Small intestine (tissue), 7 donors: ENCODE data around the gene EOMES. TPM values are rescaled to one million over a fixed set of nuclear protein-coding genes. Genes with fewer than 3 reads are reported as not detected.

ENCODE experiments used
- DNase-seq, 2 donors: peaks; one replicate each; pipeline versions ENCODE4 v3.0.0 to v3.0.0-alpha.2; 2013
- FAIRE-seq: peaks from 2 replicates; lab custom pipeline; 2012; peaks lifted over from hg19 to GRCh38; lab: Jason Lieb, UNC
- H3K27ac ChIP-seq, 3 donors: one replicate each; pipeline ENCODE4 v1.5.1; 2013; ENCODE audit warnings: low read length in 2 of 3, mild to moderate bottlenecking in 2 of 3, control low read depth in 1 of 3, inconsistent platforms in 1 of 3, low read depth in 1 of 3, moderate library complexity in 1 of 3
- H3K27me3 ChIP-seq, 3 donors: one replicate each; pipeline ENCODE4 v1.6.1; 2013; ENCODE audit warnings: low read length in 3 of 3, inconsistent platforms in 1 of 3; ENCODE audit not compliant: control insufficient read depth in 3 of 3, insufficient read depth in 3 of 3
- H3K36me3 ChIP-seq, 3 donors: one replicate each; pipeline ENCODE4 v1.6.1; 2013; ENCODE audit warnings: low read length in 3 of 3, inconsistent platforms in 1 of 3, low read depth in 1 of 3, mild to moderate bottlenecking in 1 of 3, moderate library complexity in 1 of 3; ENCODE audit not compliant: control insufficient read depth in 3 of 3, insufficient read depth in 2 of 3
- H3K4me1 ChIP-seq, 3 donors: one replicate each; pipeline ENCODE4 v1.6.1; 2013; ENCODE audit warnings: low read length in 2 of 3, inconsistent platforms in 1 of 3, low read depth in 1 of 3, mild to moderate bottlenecking in 1 of 3, moderate library complexity in 1 of 3; ENCODE audit not compliant: control insufficient read depth in 3 of 3, insufficient read depth in 2 of 3
- H3K4me3 ChIP-seq, 3 donors: one replicate each; pipeline ENCODE4 v1.5.1; 2013; ENCODE audit warnings: low read length in 3 of 3, control low read depth in 1 of 3, inconsistent platforms in 1 of 3, low read depth in 1 of 3, mild to moderate bottlenecking in 1 of 3, moderate library complexity in 1 of 3
- H3K9me3 ChIP-seq, 2 donors: one replicate each; pipeline ENCODE4 v1.6.1; 2013; ENCODE audit warnings: low read depth in 1 of 2, low read length in 1 of 2; ENCODE audit not compliant: control insufficient read depth in 2 of 2, insufficient read depth in 1 of 2
- WGBS, 3 donors: extraction: QIAGEN DNeasy Blood & Tissue Kit; methylation state at CpG; one replicate each; pipeline ENCODE4 v1.1.7; 2013; 5-methylcytosine and 5-hydroxymethylcytosine counted together
- polyA plus RNA-seq, 4 donors: library from polyadenylated mRNA; stranded (reverse) in 3 of 4; unstranded in 1 of 4; fragments of 200-250 nt in 3 of 4; fragments of 120-200 nt in 1 of 4; gene quantifications; one replicate each; pipeline versions ENCODE4 v1.2.1 to v1.2.3, GENCODE V29; 2013
- donor health status: healthy with polysubstance abuse.
- donor health status: control.
- donor health status: control.
- donor health status: Bipolar disorder and iron deficiency.
- donor health status: healthy.

The EOMES gene
- polyA plus RNA-seq, 4 donors: 0.13 to 0.40 TPM; not detected in 2

DNA sequence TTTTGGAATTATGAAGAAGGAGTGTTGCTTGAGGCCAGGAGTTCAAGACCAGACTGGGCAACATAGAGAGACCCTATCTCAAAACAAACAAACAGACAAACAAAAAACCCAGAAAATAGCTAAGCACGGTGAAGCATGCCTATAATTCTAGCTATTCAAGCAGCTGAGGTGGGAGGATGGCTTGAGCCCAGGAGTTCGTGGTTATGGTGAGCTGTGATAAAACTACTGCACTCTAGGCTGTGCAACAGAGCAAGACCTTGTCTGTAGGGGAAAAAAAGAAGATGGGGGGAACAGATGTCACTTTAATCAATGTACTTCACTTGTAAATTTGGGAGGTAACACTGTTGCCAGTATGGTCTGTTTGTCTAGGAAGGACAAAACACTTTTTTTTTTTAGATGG is 18.7 kb upstream of the EOMES start:
- DNase-seq (no peak), FAIRE-seq (no peak)
- peaks cover 0 to 2% (median 0%) of the 10 kb centered on the region in 3 donors for H3K27me3 ChIP-seq
- H3K4me1 ChIP-seq: peaks cover 0 to 2% (median 0%) of the 10 kb centered on the region in 3 donors
- H3K36me3 ChIP-seq: no peaks in the 10 kb centered on the region
- WGBS, 3 donors: 47 to 72% (median 62%) methylated on average over 2 of the region's 2 CpGs
- H3K4me3 ChIP-seq: no peak overlapping the region
- no peaks in the 10 kb centered on the region for H3K9me3 ChIP-seq
- no peak overlapping the region for H3K27ac ChIP-seq

- no peaks in the 10 kb centered on the region for H3K36me3 ChIP-seq
- peaks cover 0 to 17% (median 2%) of the 10 kb centered on the region in 3 donors for H3K27me3 ChIP-seq
- no peak overlapping the region for H3K4me3 ChIP-seq
- H3K4me1 ChIP-seq: peaks cover 0 to 2% (median 0%) of the 10 kb centered on the region in 3 donors
- no peaks in the 10 kb centered on the region for H3K9me3 ChIP-seq
- FAIRE-seq (no peak), DNase-seq (no peak)
- no peak overlapping the region for H3K27ac ChIP-seq
Measured at GRCh38 chr3:27737091-27737490, 15.0 kb upstream of the EOMES start.

DNA sequence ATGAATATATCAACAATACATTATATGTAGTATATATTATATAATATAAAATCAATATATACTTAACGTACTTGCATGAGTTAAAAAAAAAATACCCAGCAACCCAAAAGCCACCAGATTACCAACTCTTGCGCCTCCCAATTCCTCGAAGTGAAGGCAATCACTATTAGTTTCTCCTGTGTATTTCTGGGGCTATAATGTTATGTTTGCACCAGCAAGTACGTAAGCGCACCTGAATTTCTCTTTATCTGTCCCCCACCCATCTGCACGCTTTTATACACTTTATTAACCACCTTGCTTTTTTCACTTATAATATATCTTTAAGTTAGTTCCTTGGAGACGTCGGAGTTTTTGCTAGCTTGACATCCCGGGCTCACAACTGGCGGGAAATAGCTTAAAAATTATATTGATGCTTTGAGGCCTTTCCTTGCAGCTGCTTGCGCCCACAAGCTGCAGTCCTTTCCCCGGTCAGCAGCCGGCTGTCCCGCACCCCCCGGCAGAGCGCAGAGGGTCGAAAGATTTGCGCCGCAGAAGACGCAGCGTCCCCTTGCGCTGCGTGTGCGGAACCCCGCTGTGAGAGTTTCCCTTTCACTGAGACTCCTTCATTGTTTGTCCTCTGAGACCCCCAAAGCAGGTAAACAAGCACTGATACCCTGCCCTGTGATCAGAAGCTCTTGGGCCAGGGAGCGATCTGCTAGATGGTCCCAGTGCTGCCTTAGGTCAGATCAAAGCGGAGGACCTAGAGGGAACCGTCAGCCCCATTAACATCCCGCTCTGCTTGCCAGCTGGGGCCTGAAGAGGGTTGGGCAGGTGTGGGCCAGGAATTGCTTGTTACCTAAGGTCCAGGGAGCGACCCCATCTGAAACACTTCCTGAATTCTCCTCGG is 8.9 kb upstream of the EOMES start:
- Histone ChIP-seq H3K27me3 (peaks cover 0 to 73% (median 34%) of the 10 kb centered on the region in 3 donors), H3K27ac (no peak overlapping the region), H3K9me3 (no peaks in the 10 kb centered on the region), H3K4me1 (peaks cover 0 to 3% (median 0%) of the 10 kb centered on the region in 3 donors), H3K4me3 (no peak overlapping the region), H3K36me3 (no peaks in the 10 kb centered on the region)
- no peak for DNase-seq
- 4 to 10% (median 7%) methylated on average over 31 of the region's 31 CpGs for WGBS, 3 donors
- FAIRE-seq: no peak

DNA sequence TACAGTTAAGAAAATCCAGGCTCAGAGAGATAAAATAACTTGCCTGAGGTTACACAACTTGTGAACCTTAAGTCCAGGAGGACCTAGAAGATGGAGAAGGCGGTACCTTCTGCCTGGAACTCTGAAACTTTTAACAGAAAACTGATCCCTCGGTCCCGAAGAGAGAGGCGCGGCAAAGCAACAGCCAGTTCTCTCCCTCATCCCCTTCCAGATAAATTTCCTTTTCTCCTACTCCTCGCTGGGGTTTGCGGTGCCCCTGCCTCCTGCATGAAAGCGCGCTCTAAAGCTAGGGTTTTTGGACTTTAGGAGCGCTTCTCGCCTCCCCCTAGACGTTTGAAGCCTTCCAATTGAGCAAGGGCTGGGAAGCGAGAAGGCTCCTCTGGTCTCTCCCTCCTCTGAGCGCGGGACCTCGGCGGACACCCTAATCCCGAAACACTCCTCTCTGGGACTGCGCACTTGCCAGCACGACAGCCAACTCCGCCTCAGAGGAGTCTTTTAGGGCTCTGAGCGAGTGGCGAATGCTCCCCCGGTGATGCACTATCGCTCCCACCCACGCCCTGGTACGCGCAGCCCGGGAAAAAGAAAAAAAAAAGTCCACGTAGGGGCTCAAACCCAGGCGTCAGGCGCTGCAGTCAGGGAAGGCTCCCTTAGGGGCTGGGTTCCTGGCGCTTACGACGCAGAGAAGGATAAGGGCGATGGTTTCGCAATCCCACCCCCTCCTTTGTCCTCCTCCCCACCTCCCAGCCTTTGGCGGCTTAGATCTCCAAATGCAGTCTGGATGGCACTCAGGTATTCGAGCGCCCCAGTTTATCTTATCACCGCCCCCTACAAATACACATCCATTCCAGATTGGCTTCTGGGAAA is 7.9 kb upstream of the EOMES start:
- H3K27ac ChIP-seq: no peak overlapping the region
- peaks cover 0 to 80% (median 35%) of the 10 kb centered on the region in 3 donors for H3K27me3 ChIP-seq
- 2 to 8% (median 3%) methylated on average over 41 of the region's 41 CpGs for WGBS, 3 donors
- DNase-seq: no peak
- no peak overlapping the region for H3K4me3 ChIP-seq
- no peaks in the 10 kb centered on the region for H3K9me3 ChIP-seq
- peaks cover 0 to 3% (median 0%) of the 10 kb centered on the region in 3 donors for H3K4me1 ChIP-seq
- FAIRE-seq: no peak
- H3K36me3 ChIP-seq: no peaks in the 10 kb centered on the region

DNA sequence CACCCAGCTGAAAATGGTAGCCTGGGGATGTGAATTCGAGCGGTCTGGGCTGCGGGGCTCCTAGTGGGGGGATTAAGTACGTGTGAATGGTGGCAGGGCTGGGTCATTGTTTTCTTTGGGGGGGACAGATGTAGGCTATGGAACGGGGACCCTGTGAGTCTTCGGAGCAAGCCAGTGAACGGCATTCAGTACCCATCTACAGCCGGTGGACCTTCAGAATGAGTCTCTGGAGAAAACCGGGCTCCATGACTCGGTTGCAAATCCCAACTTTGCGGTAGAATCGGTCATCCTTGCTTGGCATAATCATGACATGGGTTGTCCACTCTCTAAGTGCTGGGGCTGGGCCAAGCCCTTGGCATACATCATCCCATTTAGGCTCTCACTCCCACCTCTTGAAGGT is 7.2 kb upstream of the EOMES start:
- H3K27ac ChIP-seq: no peak overlapping the region
- H3K27me3 ChIP-seq: peaks cover 0 to 81% (median 40%) of the 10 kb centered on the region in 3 donors
- DNase-seq (no peak), FAIRE-seq (no peak)
- WGBS, 3 donors: 9 to 23% (median 12%) methylated on average over 12 of the region's 12 CpGs
- H3K4me3 ChIP-seq: no peak overlapping the region
- H3K36me3 ChIP-seq: no peaks in the 10 kb centered on the region
- peaks cover 0 to 3% (median 0%) of the 10 kb centered on the region in 3 donors for H3K4me1 ChIP-seq
- H3K9me3 ChIP-seq: no peaks in the 10 kb centered on the region

DNA sequence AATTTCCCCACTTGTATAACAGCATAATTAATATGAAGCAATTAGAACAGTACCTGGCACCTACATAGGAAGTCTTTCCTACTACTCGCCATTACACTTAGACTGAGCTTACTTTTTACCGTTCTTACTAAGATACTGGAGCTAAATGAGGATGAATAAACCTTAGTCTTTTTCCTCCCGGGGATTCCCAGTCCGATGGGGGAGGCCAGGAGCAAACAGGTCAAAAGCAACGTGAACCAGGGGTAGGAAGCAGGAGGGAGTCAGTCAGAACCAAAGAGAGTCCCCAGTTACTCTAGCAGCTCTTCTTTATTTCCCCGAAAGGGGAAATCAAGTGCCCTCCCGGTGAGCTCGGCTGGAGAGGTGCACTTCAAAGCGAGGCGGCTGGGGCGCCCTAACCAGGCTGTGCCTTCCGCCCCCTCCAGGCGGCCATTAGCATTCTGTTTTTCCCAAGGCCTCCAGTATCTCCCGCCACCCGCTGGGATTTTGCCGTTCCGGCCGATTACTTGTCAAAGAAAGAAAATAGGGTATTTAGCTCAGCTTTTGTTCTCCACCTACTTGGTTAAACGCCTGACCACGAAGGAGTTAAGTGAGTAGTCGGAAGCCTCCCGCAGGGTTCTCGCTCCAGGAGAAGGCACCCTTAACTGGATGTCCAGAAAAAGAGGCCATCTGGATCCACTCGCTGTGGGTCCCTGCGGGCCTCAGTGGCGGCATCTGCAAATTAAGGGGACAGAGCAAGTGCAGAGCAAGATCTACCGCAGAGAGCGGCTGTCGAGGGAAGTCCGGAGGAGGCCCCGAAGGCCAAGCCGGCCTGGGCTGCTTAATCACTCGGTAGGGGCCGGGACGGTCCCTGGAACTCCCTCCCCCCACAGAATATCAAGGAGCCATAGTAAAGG is 6.3 kb upstream of the EOMES start:
- Histone ChIP-seq H3K4me3 (no peak overlapping the region), H3K9me3 (no peaks in the 10 kb centered on the region), H3K27me3 (peaks cover 0 to 90% (median 45%) of the 10 kb centered on the region in 3 donors), H3K36me3 (no peaks in the 10 kb centered on the region), H3K4me1 (peaks cover 0 to 3% (median 0%) of the 10 kb centered on the region in 3 donors), H3K27ac (no peak overlapping the region)
- DNase-seq (no peak), FAIRE-seq (no peak)
- 4 to 7% (median 6%) methylated on average over 35 of the region's 35 CpGs for WGBS, 3 donors

- Histone ChIP-seq H3K36me3 (no peaks in the 10 kb centered on the region), H3K4me3 (no peak overlapping the region), H3K4me1 (peaks cover 0 to 9% (median 5%) of the 10 kb centered on the region in 3 donors), H3K27ac (no peak overlapping the region), H3K27me3 (peaks cover 7 to 91% (median 55%) of the 10 kb centered on the region in 3 donors), H3K9me3 (no peaks in the 10 kb centered on the region)
- no peak for FAIRE-seq
- no peak for DNase-seq
- WGBS, 3 donors: 10 to 16% (median 14%) methylated on average over 7 of the region's 7 CpGs
Measured at GRCh38 chr3:27726240-27726639, 4.1 kb upstream of the EOMES start.
